GM19468 (cell line): ENCODE results near the gene NAB1.
A peak's percentile ranks its signal among the peaks of the same experiment; 100 is the strongest.
"Not testable (repeated sequence)": the region's sequence is repeated elsewhere in the genome, so short reads cannot be mapped to it uniquely, and the experiment has no call there.

ENCODE experiments used
- ATAC-seq: cut with Tn5 transposase; IDR thresholded peaks from one replicate; pipeline ENCODE4 v1.9.1; 2021; ENCODE audit warnings: mild to moderate bottlenecking, moderate library complexity, moderate number of reproducible peaks; ENCODE audit not compliant: unreplicated experiment; ENCODE audit errors: extremely low read depth

The NAB1 gene

GRCh38 chr2:190649035-190649797, at the start of gene NAB1:
Gene NAB1 (plus strand): TSS chr2:190649083. CDS start chr2:190659177, 10,094 bp downstream.
- peak; percentile 13 for ATAC-seq

GRCh38 chr2:190599546-190600220, 49.2 kb upstream of the NAB1 start:
- no peak for ATAC-seq

GRCh38 chr2:190600293-190601103, 48.4 kb upstream of the NAB1 start:
- no peak for ATAC-seq

- no peak for ATAC-seq
These were observed 45.5 kb upstream of the NAB1 start for GRCh38 chr2:190603374-190603773.

- ATAC-seq = no peak
These were observed 41.8 kb upstream of the NAB1 start for GRCh38 chr2:190607014-190607597.

GRCh38 chr2:190607657-190608357, 41.1 kb upstream of the NAB1 start:
- ATAC-seq = no peak

- not testable (repeated sequence) for ATAC-seq
These were observed 40.0 kb upstream of the NAB1 start for GRCh38 chr2:190608863-190609262.

GRCh38 chr2:190609397-190609796, 39.5 kb upstream of the NAB1 start:
- ATAC-seq = not testable (repeated sequence)

GRCh38 chr2:190610528-190610927, 38.4 kb upstream of the NAB1 start:
- not testable (repeated sequence) for ATAC-seq

GRCh38 chr2:190615555-190616200, 33.2 kb upstream of the NAB1 start:
- no peak for ATAC-seq

GRCh38 chr2:190618030-190618429, 30.9 kb upstream of the NAB1 start:
- no peak for ATAC-seq

GRCh38 chr2:190625691-190626090, 23.2 kb upstream of the NAB1 start:
- no peak for ATAC-seq

GRCh38 chr2:190626641-190627210, 22.2 kb upstream of the NAB1 start:
- no peak for ATAC-seq

- peak; percentile 39 for ATAC-seq
These were observed 21.2 kb upstream of the NAB1 start for GRCh38 chr2:190627448-190628412.

GRCh38 chr2:190628591-190629319, 20.1 kb upstream of the NAB1 start:
- no peak for ATAC-seq

- no peak for ATAC-seq
These were observed 14.5 kb upstream of the NAB1 start for GRCh38 chr2:190634381-190634780.

- no peak for ATAC-seq
These were observed 13.1 kb upstream of the NAB1 start for GRCh38 chr2:190635781-190636180.
